SK-N-MC (cell line): ENCODE data around the gene SEZ6.

ENCODE experiments used
- EZH2 ChIP-seq: fragments of 200-600 bp; sonication (generic); IDR thresholded peaks from one replicate; pipeline ENCODE4 v1.6.1; 2017; ENCODE audit warnings: antibody characterized with exemption
- FOXP2 ChIP-seq: optimal IDR thresholded peaks from 2 replicates; pipeline ENCODE3; 2011; ENCODE audit warnings: mild to moderate bottlenecking, moderate library complexity; ENCODE audit not compliant: insufficient read depth; ENCODE audit errors: extremely low read length, control extremely low read depth
- POLR2AphosphoS5 ChIP-seq: IDR thresholded peaks from 2 replicates; pipeline ENCODE4 v1.6.1; 2012; ENCODE audit warnings: mild to moderate bottlenecking, low read depth, low read length, borderline replicate concordance

- no peak for TF ChIP-seq EZH2
- TF ChIP-seq POLR2AphosphoS5, result no peak
- TF ChIP-seq FOXP2, result no peak
Measured at GRCh38 chr17:29050176-29050575, 44.3 kb upstream of the SEZ6 start.
